ENCODE measurements around the gene PCK1. TPM values are rescaled to one million over a fixed set of nuclear protein-coding genes. Genes with fewer than 3 reads are reported as not detected.

PCK1 gene
- total RNA-seq, 1 experiment from 2014 or later: 0.17 TPM

DNA sequence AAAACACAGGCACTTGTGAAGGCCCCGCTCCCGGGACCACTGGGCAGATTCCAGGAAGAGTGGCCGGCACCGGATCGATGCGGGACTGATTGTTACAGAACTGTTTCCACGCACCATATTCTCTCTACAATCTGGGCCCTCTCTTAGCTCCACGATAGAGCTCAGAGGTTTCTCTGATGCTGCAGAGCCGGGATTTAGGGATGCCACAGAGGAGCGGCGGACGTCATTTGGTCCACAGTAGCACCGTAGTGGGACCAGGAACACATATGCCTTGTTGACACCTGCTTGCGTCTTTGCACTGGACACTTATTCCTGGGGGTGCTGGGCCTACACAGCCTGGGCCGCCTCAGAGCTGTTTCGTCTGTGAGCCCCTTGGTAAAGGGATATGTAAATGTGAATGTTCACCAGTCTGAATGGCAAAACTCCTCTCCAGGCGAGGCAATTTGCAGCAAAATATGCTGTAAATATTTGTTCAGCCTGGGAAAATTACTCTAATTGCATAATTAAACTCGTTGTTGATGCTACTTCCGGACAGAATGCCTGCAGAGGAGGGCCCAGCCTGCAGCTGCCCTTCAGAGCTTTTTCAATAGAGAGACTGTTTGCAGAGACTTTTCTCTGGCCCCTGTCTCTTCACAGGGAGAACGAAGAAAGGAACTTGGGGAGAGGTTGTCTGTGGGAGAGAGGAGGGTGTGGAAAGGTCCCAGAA lies 9.4 kb downstream of the PCK1 start:
- POLR2A ChIA-PET: no interaction called here
- Mint-ChIP-seq H3K4me3 (no peak overlapping the region), H3K4me1 (peaks cover 33% of the 10 kb centered on the region), H3K27ac (no peak overlapping the region; the same call in 1 of the 2 replicates), H3K9me3 (no peaks in the 10 kb centered on the region), H3K27me3 (ENCODE audit: low read depth) (peaks cover 4% of the 10 kb centered on the region), H3K36me3 (no peaks in the 10 kb centered on the region)
- ATAC-seq (no peak), DNase-seq (ENCODE audit: low spot score) (no peak)
- CTCF ChIA-PET: interaction anchor here (1.0 kb wide), 1 partner anchor 43 kb away, joined by 4 read pairs; no protein-coding TSS in a partner anchor
- TF ChIP-seq EMX1 (CRISPR knock-in tag; IDR thresholded peaks at IDR 0.05): no peak
- no peak for TF ChIP-seq ZNF138 (CRISPR knock-in tag; conservative IDR thresholded peaks at IDR 0.05)
- no peak for TF ChIP-seq ZBTB21 (CRISPR knock-in tag; IDR thresholded peaks at IDR 0.05; ENCODE audit: borderline replicate concordance)
- no peak for TF ChIP-seq MXD4 (CRISPR knock-in tag; IDR thresholded peaks at IDR 0.05; ENCODE audit: borderline replicate concordance)
- no peak for TF ChIP-seq ETV6 (CRISPR knock-in tag; IDR thresholded peaks at IDR 0.05)
- TF ChIP-seq, protein P1, sequence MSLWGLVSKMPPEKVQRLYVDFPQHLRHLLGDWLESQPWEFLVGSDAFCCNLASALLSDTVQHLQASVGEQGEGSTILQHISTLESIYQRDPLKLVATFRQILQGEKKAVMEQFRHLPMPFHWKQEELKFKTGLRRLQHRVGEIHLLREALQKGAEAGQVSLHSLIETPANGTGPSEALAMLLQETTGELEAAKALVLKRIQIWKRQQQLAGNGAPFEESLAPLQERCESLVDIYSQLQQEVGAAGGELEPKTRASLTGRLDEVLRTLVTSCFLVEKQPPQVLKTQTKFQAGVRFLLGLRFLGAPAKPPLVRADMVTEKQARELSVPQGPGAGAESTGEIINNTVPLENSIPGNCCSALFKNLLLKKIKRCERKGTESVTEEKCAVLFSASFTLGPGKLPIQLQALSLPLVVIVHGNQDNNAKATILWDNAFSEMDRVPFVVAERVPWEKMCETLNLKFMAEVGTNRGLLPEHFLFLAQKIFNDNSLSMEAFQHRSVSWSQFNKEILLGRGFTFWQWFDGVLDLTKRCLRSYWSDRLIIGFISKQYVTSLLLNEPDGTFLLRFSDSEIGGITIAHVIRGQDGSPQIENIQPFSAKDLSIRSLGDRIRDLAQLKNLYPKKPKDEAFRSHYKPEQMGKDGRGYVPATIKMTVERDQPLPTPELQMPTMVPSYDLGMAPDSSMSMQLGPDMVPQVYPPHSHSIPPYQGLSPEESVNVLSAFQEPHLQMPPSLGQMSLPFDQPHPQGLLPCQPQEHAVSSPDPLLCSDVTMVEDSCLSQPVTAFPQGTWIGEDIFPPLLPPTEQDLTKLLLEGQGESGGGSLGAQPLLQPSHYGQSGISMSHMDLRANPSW (CRISPR knock-in tag; conservative IDR thresholded peaks at IDR 0.05; ENCODE audit: low read depth): no peak
- TF ChIP-seq FOXJ3 (CRISPR knock-in tag; IDR thresholded peaks at IDR 0.05; ENCODE audit: borderline replicate concordance): no peak
- TF ChIP-seq, protein P2, sequence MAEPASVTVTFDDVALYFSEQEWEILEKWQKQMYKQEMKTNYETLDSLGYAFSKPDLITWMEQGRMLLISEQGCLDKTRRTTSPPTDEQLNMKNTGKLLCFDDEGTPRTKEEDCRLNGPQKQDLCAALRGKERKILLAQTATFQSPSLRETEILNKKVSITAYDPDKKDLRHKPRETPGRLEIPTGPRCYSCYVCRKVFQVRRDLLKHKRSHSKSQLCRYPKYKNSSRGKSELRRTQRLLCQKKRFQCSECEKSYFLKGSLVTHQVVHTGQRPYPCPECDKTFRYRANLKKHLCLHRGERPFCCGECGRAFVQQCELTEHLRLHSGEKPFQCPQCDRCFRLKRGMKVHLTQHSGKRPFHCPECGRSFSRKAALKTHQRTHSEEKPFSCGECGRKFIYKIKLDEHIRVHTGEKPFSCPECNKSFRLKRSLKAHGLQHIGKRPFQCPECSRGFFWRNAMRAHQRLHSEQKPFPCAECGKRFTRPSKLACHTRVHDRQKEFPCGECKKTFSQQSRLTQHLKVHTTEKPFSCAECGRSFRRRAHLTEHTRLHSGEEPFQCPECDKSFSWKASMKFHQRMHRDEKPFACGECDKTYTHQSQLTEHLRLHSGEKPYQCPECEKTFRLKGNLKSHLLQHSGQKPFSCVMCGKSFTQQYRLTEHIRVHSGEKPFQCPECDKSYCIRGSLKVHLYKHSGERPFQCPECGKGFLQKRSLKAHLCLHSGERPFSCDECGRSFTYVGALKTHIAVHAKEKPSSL (CRISPR knock-in tag; conservative IDR thresholded peaks at IDR 0.05): no peak
- TF ChIP-seq, protein P3, sequence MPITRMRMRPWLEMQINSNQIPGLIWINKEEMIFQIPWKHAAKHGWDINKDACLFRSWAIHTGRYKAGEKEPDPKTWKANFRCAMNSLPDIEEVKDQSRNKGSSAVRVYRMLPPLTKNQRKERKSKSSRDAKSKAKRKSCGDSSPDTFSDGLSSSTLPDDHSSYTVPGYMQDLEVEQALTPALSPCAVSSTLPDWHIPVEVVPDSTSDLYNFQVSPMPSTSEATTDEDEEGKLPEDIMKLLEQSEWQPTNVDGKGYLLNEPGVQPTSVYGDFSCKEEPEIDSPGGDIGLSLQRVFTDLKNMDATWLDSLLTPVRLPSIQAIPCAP (CRISPR knock-in tag; IDR thresholded peaks at IDR 0.05): no peak
- TF ChIP-seq, protein P4, sequence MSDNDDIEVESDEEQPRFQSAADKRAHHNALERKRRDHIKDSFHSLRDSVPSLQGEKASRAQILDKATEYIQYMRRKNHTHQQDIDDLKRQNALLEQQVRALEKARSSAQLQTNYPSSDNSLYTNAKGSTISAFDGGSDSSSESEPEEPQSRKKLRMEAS (CRISPR knock-in tag; IDR thresholded peaks at IDR 0.05): no peak

DNA sequence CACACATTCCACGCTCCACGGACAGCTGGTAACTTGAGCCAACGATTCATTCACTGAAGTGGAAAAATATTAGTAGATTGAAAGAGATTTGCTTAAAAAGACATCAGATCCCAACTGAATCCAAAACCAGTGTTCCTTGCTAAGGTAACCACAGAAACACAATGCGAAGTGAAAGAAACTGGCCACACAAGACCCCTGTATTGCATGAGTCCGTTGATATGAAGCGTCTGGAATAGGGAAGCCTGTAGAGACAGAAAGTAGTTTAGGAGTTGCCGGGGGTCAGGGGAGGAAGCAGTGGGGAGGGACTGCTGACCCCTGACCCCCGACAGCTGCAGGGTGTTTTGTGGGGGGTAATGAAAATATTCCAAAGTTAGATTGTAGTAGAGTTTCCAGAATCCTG lies 10.0 kb downstream of the PCK1 start:
- Mint-ChIP-seq H3K4me1 (peaks cover 33% of the 10 kb centered on the region), H3K4me3 (no peak overlapping the region), H3K9me3 (no peaks in the 10 kb centered on the region), H3K27ac (no peak overlapping the region), H3K36me3 (no peaks in the 10 kb centered on the region), H3K27me3 (ENCODE audit: low read depth) (peaks cover 4% of the 10 kb centered on the region)
- POLR2A ChIA-PET: no interaction called here
- CTCF ChIA-PET: interaction anchor here (1.5 kb wide), 1 partner anchor 11 kb away, joined by 4 read pairs; no protein-coding TSS in a partner anchor
- DNase-seq (ENCODE audit: low spot score): no peak
- ATAC-seq: no peak
- TF ChIP-seq, protein P5, sequence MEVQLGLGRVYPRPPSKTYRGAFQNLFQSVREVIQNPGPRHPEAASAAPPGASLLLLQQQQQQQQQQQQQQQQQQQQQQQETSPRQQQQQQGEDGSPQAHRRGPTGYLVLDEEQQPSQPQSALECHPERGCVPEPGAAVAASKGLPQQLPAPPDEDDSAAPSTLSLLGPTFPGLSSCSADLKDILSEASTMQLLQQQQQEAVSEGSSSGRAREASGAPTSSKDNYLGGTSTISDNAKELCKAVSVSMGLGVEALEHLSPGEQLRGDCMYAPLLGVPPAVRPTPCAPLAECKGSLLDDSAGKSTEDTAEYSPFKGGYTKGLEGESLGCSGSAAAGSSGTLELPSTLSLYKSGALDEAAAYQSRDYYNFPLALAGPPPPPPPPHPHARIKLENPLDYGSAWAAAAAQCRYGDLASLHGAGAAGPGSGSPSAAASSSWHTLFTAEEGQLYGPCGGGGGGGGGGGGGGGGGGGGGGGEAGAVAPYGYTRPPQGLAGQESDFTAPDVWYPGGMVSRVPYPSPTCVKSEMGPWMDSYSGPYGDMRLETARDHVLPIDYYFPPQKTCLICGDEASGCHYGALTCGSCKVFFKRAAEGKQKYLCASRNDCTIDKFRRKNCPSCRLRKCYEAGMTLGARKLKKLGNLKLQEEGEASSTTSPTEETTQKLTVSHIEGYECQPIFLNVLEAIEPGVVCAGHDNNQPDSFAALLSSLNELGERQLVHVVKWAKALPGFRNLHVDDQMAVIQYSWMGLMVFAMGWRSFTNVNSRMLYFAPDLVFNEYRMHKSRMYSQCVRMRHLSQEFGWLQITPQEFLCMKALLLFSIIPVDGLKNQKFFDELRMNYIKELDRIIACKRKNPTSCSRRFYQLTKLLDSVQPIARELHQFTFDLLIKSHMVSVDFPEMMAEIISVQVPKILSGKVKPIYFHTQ (CRISPR knock-in tag; IDR thresholded peaks at IDR 0.05): no peak
- TF ChIP-seq RORB (CRISPR knock-in tag; IDR thresholded peaks at IDR 0.05) (no peak), ZNF232 (CRISPR knock-in tag; IDR thresholded peaks at IDR 0.05) (no peak), ZNF416 (CRISPR knock-in tag; IDR thresholded peaks at IDR 0.05) (no peak), CREM (CRISPR knock-in tag; IDR thresholded peaks at IDR 0.05) (no peak)
- TF ChIP-seq, protein P6, sequence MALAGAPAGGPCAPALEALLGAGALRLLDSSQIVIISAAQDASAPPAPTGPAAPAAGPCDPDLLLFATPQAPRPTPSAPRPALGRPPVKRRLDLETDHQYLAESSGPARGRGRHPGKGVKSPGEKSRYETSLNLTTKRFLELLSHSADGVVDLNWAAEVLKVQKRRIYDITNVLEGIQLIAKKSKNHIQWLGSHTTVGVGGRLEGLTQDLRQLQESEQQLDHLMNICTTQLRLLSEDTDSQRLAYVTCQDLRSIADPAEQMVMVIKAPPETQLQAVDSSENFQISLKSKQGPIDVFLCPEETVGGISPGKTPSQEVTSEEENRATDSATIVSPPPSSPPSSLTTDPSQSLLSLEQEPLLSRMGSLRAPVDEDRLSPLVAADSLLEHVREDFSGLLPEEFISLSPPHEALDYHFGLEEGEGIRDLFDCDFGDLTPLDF (CRISPR knock-in tag; IDR thresholded peaks at IDR 0.05): no peak
- TF ChIP-seq, protein P7, sequence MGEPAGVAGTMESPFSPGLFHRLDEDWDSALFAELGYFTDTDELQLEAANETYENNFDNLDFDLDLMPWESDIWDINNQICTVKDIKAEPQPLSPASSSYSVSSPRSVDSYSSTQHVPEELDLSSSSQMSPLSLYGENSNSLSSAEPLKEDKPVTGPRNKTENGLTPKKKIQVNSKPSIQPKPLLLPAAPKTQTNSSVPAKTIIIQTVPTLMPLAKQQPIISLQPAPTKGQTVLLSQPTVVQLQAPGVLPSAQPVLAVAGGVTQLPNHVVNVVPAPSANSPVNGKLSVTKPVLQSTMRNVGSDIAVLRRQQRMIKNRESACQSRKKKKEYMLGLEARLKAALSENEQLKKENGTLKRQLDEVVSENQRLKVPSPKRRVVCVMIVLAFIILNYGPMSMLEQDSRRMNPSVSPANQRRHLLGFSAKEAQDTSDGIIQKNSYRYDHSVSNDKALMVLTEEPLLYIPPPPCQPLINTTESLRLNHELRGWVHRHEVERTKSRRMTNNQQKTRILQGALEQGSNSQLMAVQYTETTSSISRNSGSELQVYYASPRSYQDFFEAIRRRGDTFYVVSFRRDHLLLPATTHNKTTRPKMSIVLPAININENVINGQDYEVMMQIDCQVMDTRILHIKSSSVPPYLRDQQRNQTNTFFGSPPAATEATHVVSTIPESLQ (CRISPR knock-in tag; IDR thresholded peaks at IDR 0.05): no peak

Data from WTC11 (cell line).